HK-2 (cell line): ENCODE results near the gene BACE2.
"Not testable (repeated sequence)": the region's sequence is repeated elsewhere in the genome, so short reads cannot be mapped to it uniquely, and the experiment has no call there.

Source experiments
- DNase-seq: peaks from one replicate; pipeline ENCODE4 v3.0.0-alpha.2; 2018; ENCODE audit not compliant: unreplicated experiment

Gene BACE2

DNA sequence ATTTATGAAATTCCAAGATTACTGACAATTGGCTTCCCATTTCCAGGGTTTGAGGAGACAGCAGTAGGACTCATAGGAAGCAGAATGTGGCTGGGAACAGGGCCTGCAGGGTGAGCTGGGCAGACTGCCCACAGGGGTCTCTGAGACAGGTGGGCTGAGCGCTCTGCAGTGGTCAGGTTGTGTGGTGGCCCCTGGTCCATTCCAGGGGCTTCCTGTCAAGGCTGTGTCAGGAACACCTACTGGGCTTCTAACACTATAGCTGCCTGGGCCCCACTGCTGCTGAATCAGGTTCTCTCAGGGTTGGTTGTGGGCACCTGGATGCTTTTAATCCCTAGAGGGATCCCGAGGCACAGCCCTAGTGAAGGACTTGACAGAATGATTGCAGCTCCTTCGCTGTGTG, 72.1 kb downstream of the BACE2 start:
- DNase-seq, result no peak

- no peak for DNase-seq
Measured at GRCh38 chr21:41241341-41241740, 73.4 kb downstream of the BACE2 start.

- DNase-seq, result no peak
Measured at GRCh38 chr21:41242238-41242829, 74.4 kb downstream of the BACE2 start.

DNA sequence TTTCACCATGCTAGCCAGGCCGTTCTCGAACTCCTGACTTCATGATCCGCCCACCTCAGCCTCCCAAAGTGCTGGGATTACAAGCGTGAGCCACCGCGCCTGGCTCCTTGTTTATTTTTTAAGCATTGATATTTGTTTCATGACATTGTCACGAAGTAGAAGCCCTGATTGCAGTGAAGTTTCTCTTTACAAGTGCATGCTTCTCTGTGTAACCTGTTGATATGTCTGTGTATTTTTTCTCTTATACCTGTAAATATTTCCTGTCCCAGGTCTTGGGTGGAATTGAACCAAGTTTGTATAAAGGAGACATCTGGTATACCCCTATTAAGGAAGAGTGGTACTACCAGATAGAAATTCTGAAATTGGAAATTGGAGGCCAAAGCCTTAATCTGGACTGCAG, 75.1 kb downstream of the BACE2 start:
- DNase-seq, result no peak

DNA sequence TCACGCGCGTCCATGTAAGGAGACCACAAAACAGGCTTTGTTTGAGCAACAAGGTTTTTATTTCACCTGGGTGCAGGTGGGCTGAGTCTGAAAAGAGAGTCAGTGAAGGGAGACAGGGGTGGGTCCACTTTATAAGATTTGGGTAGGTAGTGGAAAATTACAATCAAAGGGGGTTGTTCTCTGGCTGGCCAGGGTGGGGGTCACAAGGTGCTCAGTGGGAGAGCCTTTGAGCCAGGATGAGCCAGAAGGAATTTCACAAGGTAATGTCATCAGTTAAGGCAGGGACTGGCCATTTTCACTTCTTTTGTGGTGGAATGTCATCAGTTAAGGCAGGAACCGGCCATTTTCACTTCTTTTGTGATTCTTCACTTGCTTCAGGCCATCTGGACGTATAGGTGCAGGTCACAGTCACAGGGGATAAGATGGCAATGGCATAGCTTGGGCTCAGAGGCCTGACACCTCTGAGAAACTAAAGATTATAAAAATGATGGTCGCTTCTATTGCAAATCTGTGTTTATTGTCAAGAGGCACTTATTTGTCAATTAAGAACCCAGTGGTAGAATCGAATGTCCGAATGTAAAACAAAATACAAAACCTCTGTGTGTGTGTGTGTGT, 76.4 kb downstream of the BACE2 start:
- DNase-seq, result not testable (repeated sequence)

DNA sequence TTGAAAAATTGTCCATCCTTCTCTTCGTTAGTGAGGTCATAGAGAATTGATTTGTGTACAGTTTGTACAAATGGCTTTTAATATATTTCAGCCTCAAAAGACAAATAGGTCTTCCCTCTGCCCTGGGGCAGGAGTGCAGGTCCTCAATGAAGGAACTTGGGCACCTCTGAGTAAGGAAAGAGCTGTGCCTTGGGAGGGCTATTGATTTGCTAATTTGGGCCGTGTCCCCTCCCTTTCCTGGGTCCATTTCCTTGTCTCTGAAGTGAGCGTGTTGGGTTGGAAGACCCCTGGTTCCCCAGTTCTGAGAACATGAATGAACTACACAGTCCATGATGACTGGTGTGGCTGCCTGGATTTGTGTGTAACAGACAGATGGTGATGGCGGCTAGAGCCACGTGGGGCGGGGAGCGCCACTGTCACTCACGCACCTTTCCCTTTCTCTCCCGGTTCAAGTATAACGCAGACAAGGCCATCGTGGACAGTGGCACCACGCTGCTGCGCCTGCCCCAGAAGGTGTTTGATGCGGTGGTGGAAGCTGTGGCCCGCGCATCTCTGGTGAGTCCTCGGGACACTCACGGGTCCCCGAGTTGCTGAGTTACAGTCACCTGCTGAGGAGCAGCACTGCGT, 77.7 kb downstream of the BACE2 start:
- no peak for DNase-seq

DNA sequence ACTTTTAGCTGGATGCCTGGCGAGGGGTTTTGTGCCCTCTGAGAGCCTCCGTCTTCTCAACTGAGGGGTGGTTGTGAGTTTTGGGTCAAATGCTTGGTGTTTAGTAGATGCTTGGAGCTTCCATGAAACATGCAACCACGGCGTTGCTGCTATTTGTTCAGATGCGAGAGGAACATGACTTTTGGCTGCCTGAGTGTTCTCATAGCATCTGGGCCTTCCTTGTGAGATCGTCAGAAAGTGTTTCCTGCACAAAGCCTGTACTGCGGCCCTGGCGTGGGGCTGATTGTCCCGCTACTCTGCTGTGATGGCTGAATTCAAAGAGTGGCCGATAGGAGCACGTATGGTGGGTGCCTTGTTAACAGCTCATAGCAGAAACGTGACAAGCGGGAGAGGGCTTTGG, 78.8 kb downstream of the BACE2 start:
- no peak for DNase-seq

GRCh38 chr21:41247561-41248545, 79.9 kb downstream of the BACE2 start:
- no peak for DNase-seq

DNA sequence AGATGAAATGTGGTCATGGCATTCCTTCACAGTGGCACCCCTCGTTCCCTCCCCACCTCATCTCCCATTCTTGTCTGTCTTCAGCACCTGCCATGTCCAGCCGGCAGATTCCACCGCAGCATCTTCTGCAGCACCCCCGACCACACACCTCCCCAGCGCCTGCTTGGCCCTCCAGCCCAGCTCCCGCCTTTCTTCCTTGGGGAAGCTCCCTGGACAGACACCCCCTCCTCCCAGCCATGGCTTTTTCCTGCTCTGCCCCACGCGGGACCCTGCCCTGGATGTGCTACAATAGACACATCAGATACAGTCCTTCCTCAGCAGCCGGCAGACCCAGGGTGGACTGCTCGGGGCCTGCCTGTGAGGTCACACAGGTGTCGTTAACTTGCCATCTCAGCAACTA, 81.5 kb downstream of the BACE2 start:
- DNase-seq, result no peak

DNA sequence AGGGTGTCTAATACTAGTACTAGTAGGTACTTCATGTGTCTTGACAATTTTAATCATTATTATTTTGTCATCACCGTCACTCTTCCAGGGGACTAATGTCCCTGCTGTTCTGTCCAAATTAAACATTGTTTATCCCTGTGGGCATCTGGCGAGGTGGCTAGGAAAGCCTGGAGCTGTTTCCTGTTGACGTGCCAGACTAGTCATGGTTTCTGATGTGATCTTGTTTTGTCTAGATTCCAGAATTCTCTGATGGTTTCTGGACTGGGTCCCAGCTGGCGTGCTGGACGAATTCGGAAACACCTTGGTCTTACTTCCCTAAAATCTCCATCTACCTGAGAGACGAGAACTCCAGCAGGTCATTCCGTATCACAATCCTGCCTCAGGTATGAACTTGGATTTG, 82.6 kb downstream of the BACE2 start:
- DNase-seq, result no peak

GRCh38 chr21:41251961-41252642, 84.1 kb downstream of the BACE2 start:
- DNase-seq, result no peak

GRCh38 chr21:41254090-41254700, 86.2 kb downstream of the BACE2 start:
- DNase-seq, result no peak

DNA sequence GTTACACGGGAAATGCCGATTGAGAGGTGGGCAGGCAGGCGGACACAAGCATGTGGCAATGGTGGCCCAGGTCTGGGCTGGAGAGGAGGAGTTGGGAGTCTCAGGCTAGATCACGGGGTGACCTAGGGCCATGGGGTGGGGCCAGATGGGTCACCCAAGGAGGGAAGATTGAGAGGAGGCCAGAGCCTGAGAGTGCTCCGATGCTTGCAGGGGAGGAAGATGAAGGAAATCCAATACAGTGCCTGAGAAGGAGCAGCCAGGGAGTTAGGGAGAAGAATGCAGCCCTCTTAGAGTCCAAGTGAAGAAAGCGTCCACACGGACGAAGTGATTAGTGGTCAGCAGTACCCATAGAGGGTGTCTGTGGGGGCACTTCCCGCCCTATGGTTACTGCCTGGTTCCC, 87.2 kb downstream of the BACE2 start:
- no peak for DNase-seq

GRCh38 chr21:41256231-41256630, 88.3 kb downstream of the BACE2 start:
- not testable (repeated sequence) for DNase-seq

- no peak for DNase-seq
Measured at GRCh38 chr21:41256771-41257702, 89.1 kb downstream of the BACE2 start.

- DNase-seq, result no peak
Measured at GRCh38 chr21:41258617-41259016, 90.7 kb downstream of the BACE2 start.

DNA sequence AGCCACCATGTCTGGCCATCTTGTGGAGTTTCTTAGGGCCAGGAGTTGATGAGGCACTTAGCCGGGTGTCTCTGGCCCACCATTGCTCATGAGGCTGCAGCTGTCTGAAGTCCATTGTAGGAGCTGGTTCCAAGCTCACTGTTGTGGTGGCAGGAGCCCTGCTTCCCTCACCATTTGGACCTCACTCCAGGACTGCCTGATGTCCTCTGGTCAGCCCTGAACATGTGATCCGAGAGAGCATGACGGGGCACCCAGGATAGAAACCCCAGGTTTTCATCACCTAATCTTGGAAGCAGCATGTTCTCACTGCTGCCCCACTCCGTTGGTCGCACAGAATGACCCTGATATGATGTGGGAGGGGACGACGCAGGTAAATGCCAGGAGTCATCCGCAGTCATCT, 92.5 kb downstream of the BACE2 start:
- no peak for DNase-seq

GRCh38 chr21:41267346-41267745, 99.4 kb downstream of the BACE2 start:
- no peak for DNase-seq

DNA sequence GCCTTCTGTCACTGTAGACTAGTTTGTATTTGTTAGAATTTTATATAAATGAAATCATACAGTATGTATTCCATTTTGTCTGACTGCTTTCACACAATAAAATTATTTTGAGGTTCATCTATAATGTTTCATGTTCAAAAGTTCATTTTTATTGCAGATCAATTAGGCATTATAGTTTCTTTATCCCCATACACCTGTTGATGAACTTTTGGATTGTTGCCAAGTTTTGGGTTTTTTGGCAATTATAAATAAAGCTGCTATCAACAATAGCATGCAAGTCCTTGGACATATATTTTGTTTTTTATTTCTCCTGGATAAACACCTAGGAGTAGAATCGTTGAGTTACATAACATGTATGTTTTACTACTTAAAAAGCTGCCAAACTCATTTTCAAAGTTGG, 101.6 kb downstream of the BACE2 start:
- no peak for DNase-seq

DNA sequence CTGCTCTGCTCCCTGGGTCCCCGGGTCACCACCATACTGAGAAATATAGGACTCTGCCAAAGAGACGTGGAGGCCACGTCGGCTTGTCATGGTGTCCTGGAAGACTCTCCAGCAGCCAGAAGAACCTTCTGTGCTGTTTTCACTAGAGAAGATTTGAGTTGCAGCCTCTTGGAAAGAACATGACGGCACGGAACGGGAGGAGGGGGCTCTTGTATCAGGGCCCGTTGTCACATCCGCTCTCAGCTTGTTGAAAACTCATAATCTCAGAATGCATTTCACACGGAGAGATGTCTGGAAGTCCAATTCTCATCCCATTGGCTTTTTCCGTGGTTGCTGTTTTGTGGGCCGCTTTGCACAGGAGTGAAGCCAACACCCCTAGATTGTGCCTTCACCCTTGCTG, 109.2 kb downstream of the BACE2 start:
- no peak for DNase-seq
